HepG2 (cell line): Measurements from ENCODE around the gene SPPL2B. TPM values are rescaled to one million over a fixed set of nuclear protein-coding genes. Genes with fewer than 3 reads are reported as not detected.

Experiments used
- ARID4A ChIP-seq: sonication (generic); formaldehyde crosslinking; IDR thresholded peaks from 2 replicates; pipeline ENCODE4 v1.5.0; 2020; ENCODE audit warnings: mild to moderate bottlenecking, missing genetic modification reagents, borderline replicate concordance
- GZF1 ChIP-seq: sonication (generic); formaldehyde crosslinking; IDR thresholded peaks from 2 replicates; pipeline ENCODE4 v1.5.1; 2020; ENCODE audit warnings: mild to moderate bottlenecking, missing genetic modification reagents
- HBP1 ChIP-seq: IDR thresholded peaks from 2 replicates; pipeline ENCODE4 v1.6.1; 2016; ENCODE audit warnings: low read depth, control low read depth
- HDAC1 ChIP-seq: sonication (generic); formaldehyde crosslinking; IDR thresholded peaks from 2 replicates; pipeline ENCODE4 v1.5.1; 2020; ENCODE audit warnings: mild to moderate bottlenecking, missing genetic modification reagents
- HDAC6 ChIP-seq: fragments of 200-600 bp; sonication (generic); IDR thresholded peaks from 2 replicates; pipeline ENCODE4 v1.7.0; 2017; ENCODE audit warnings: mild to moderate bottlenecking, antibody characterized with exemption, low read length, low read depth
- HMG20B ChIP-seq: conservative IDR thresholded peaks from 2 replicates; pipeline ENCODE4 v1.6.1; 2016; ENCODE audit warnings: missing genetic modification reagents, missing compliant biosample characterization
- NFAT5 ChIP-seq: sonication (generic); formaldehyde crosslinking; IDR thresholded peaks from 2 replicates; pipeline ENCODE4 v1.4.0; 2020; ENCODE audit warnings: missing genetic modification reagents
- ZBTB21 ChIP-seq: sonication (generic); formaldehyde crosslinking; IDR thresholded peaks from 2 replicates; pipeline ENCODE4 v1.4.0; 2020; ENCODE audit warnings: missing genetic modification reagents
- ZFP36L1 ChIP-seq: sonication (generic); formaldehyde crosslinking; IDR thresholded peaks from 2 replicates; pipeline ENCODE4 v1.8.0; 2022; ENCODE audit warnings: mild to moderate bottlenecking, missing genetic modification reagents, moderate library complexity
- ZNF33A ChIP-seq: sonication (generic); formaldehyde crosslinking; IDR thresholded peaks from 2 replicates; pipeline ENCODE4 v1.5.1; 2020; ENCODE audit warnings: missing genetic modification reagents, mild to moderate bottlenecking, moderate library complexity, borderline replicate concordance
- ZNF720 ChIP-seq: sonication (generic); formaldehyde crosslinking; IDR thresholded peaks from 2 replicates; pipeline ENCODE4 v1.4.0; 2020; ENCODE audit warnings: missing genetic modification reagents
- ZNF816 ChIP-seq: sonication (generic); formaldehyde crosslinking; IDR thresholded peaks from 2 replicates; pipeline ENCODE4 v1.8.0; 2022; ENCODE audit warnings: missing genetic modification reagents, mild to moderate bottlenecking, borderline replicate concordance
- polyA plus RNA-seq, 8 experiments: library from polyadenylated mRNA; depleted of rRNA in 3 of 8; stranded (reverse) in 7 of 8; unstranded in 1 of 8; fragments of >200 nt; fragmentation: Illumina TruSeq in 4 of 8; extraction: Trizol in 4 of 8; gene quantifications; 2 replicates each; pipeline versions ENCODE4 v1.2.1 to v1.2.3, GENCODE V29; 2011 to 2016; ENCODE audit warnings: low read depth in 4 of 8, missing spikeins in 1 of 8, mixed read lengths in 1 of 8; ENCODE audit not compliant: insufficient read depth in 1 of 8
- total RNA-seq, 5 experiments: library from RNA; depleted of rRNA; stranded (reverse); fragments of >200 nt; fragmentation: Illumina TruSeq; extraction: Trizol; gene quantifications; 2 replicates each; pipeline ENCODE4 v1.2.3, GENCODE V29; 2016; ENCODE audit warnings: low read depth in 1 of 5

SPPL2B gene
- total and polyA plus RNA-seq, 2 of the 13 experiments (the other 11 are each of a cell fraction or from before 2014, with no cell fraction given), result 14.9 to 15.2 TPM

GRCh38 chr19:2328401-2329148 lies at the start of gene SPPL2B, which contains the start of gene LSM7 (continued):
- peak; percentile 92 for TF ChIP-seq ARID4A (CRISPR knock-in tag)
- no peak for TF ChIP-seq NFAT5
- TF ChIP-seq ZBTB21 (CRISPR knock-in tag), result no peak
- no peak for TF ChIP-seq ZNF720 (CRISPR knock-in tag)
- no peak for TF ChIP-seq ZNF816 (CRISPR knock-in tag)
- TF ChIP-seq GZF1, result 0 out of 2 replicates have a peak, but pooled peaks have one; percentile 38
- no peak for TF ChIP-seq ZNF33A
- TF ChIP-seq HBP1 (CRISPR knock-in tag), result no peak
- TF ChIP-seq HDAC1 (CRISPR knock-in tag), result peak; percentile 90
- TF ChIP-seq HDAC6, result no peak
- no peak for TF ChIP-seq ZFP36L1 (CRISPR knock-in tag)
- no peak for TF ChIP-seq HMG20B (CRISPR knock-in tag)
